Thoracic aorta (tissue), 2 donors: ENCODE results near the gene CPSF7. TPM values are rescaled to one million over a fixed set of nuclear protein-coding genes. Genes with fewer than 3 reads are reported as not detected.
"Not testable (repeated sequence)": the region's sequence is repeated elsewhere in the genome, so short reads cannot be mapped to it uniquely, and the experiment has no call there.

Experiments
- ATAC-seq: fragments of 150-250 bp; one replicate; pipeline ENCODE4 v1.8.0; 2017; ENCODE audit warnings: low read depth; ENCODE audit not compliant: insufficient number of reproducible peaks, low FRiP score
- DNase-seq: peaks from one replicate; pipeline ENCODE4 v3.0.0-alpha.2; 2020; ENCODE audit warnings: low spot score
- H3K27ac ChIP-seq, 2 donors: fragments of 200-600 bp; sonication (generic); 1 replicate in 1 of 2; 2 replicates in 1 of 2; pipeline ENCODE4 v1.5.1; 2016; ENCODE audit warnings: mild to moderate bottlenecking in 2 of 2, moderate library complexity in 2 of 2
- H3K27me3 ChIP-seq: fragments of 200-600 bp; sonication (generic); replicated peaks from 2 replicates; pipeline ENCODE4 v1.6.0; 2016; ENCODE audit warnings: mild to moderate bottlenecking; ENCODE audit not compliant: insufficient read depth
- H3K36me3 ChIP-seq: fragments of 200-600 bp; sonication (generic); one replicate; pipeline ENCODE4 v1.5.1; 2016
- H3K4me1 ChIP-seq, 2 donors: fragments of 200-600 bp; sonication (generic); 1 replicate in 1 of 2; 2 replicates in 1 of 2; pipeline versions ENCODE4 v1.5.1 to v1.6.0; 2016; ENCODE audit warnings: low read depth in 2 of 2, mild to moderate bottlenecking in 1 of 2; ENCODE audit not compliant: control insufficient read depth in 1 of 2
- H3K4me3 ChIP-seq: fragments of 200-600 bp; sonication (generic); 2 replicates; pipeline ENCODE4 v1.5.1; 2016; ENCODE audit warnings: mild to moderate bottlenecking
- H3K9me3 ChIP-seq: fragments of 200-600 bp; sonication (generic); 2 replicates; pipeline ENCODE4 v1.5.1; 2016
- total RNA-seq, 2 donors: library from RNA; depleted of rRNA; stranded (reverse); fragments of >200 nt; gene quantifications; one replicate each; pipeline versions ENCODE4 v1.1.0 to v1.2.3, GENCODE V29; 2016
- TF ChIP-seq, protein P1 (sequence below): fragments of 200-600 bp; sonication (generic); IDR thresholded peaks from one replicate; pipeline ENCODE4 v1.5.1; 2019; ENCODE audit warnings: antibody characterized with exemption

The CPSF7 gene
- total RNA-seq, 2 donors from 2014 or later, result 54.3 to 69.7 TPM

DNA sequence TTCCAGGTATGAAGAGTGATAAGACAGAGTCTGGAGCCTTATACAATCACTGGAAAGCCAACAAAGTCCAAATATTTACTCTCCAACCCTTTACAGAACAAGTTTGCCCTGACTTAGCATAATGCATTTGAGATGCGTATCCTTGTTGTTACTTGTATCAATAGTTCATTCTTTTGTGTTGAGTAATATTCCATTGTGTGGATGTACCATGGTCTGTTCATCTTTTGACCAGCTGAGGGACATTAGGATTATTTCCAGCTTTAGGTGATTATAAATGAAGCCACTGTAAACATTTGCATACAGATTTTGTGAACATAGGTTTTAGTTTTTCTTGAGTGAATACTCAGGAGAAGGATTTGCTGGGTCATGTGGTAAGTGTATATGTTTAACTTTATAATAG lies 9.8 kb upstream of the CPSF7 start:
- Histone ChIP-seq H3K27ac (no peak overlapping the region), H3K9me3 (no peaks in the 10 kb centered on the region), H3K27me3 (no peaks in the 10 kb centered on the region), H3K4me3 (no peak overlapping the region), H3K36me3 (peaks cover 39% of the 10 kb centered on the region), H3K4me1 (peaks cover 0 to 14% of the 10 kb centered on the region in 2 donors)
- ATAC-seq (no peak), DNase-seq (no peak)
- TF ChIP-seq, protein P1, sequence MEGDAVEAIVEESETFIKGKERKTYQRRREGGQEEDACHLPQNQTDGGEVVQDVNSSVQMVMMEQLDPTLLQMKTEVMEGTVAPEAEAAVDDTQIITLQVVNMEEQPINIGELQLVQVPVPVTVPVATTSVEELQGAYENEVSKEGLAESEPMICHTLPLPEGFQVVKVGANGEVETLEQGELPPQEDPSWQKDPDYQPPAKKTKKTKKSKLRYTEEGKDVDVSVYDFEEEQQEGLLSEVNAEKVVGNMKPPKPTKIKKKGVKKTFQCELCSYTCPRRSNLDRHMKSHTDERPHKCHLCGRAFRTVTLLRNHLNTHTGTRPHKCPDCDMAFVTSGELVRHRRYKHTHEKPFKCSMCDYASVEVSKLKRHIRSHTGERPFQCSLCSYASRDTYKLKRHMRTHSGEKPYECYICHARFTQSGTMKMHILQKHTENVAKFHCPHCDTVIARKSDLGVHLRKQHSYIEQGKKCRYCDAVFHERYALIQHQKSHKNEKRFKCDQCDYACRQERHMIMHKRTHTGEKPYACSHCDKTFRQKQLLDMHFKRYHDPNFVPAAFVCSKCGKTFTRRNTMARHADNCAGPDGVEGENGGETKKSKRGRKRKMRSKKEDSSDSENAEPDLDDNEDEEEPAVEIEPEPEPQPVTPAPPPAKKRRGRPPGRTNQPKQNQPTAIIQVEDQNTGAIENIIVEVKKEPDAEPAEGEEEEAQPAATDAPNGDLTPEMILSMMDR, result no peak

DNA sequence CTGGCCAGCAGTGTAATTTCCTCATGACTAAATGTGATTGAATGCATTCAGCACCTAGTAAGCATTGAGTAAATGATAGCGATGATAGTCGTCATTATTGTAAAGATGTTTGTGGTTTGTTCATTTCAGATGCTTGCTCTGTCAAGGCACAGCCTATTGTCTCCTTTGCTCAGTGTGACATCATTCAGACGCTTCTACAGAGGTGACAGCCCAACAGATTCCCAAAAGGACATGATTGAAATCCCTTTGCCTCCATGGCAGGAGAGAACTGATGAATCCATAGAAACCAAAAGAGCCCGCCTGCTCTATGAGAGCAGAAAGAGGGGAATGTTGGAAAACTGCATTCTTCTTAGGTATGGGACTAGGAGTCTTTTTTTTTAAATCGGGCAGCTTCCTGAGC lies 7.7 kb upstream of the CPSF7 start:
- TF ChIP-seq, protein P1, result no peak
- Histone ChIP-seq H3K4me1 (peaks cover 0 to 12% of the 10 kb centered on the region in 2 donors), H3K27me3 (no peaks in the 10 kb centered on the region), H3K36me3 (peaks cover 35% of the 10 kb centered on the region), H3K27ac (no peak overlapping the region), H3K4me3 (no peak overlapping the region), H3K9me3 (no peaks in the 10 kb centered on the region)
- ATAC-seq (no peak), DNase-seq (no peak)

DNA sequence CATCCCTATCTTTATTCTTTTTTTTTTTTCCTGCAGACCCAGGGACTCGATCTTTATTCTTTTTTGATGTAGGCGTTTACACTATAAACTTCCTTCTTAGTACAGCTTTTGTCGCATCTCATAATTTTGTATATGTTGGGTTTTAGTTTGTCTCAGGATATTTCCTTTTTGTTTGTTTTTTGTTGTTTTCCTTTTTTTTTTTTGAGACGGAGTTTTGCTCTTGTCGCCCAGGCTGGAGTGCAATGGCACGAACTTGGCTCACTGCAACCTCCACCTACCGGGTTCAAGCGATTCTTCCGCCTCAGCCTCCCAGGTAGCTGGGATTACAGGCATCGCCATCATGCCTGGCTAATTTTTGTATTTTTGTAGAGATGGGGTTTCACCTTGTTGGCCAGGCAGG lies 1.1 kb upstream of the CPSF7 start:
- not testable (repeated sequence) for H3K27me3 ChIP-seq, H3K9me3 ChIP-seq, H3K36me3 ChIP-seq, DNase-seq, ATAC-seq
- Histone ChIP-seq H3K27ac (peak overlapping the region in 1 of 2 donors; percentile 97), H3K4me1 (peaks cover 12 to 38% of the 10 kb centered on the region in 2 donors), H3K4me3 (peak overlapping the region; percentile 98)

DNA sequence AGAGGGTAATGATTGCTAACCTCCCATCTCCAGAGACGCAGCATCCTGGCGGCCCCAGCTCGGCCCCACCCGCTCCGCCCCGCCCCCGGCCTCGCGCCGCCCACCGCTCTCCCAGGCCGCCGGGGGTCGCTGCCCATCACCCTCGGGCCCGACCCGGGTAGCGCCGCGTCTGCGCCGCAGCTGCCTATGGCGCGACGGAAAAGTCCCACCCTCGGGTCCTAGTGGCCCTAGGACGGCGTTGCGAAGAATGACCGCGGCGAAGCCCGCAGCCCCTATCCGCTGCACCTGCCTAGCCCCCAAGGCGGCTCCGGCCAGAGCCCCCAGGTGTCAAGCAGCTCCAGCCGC lies 457 bp downstream of the CPSF7 start:
- TF ChIP-seq, protein P1, result no peak
- peak overlapping the region; percentile 97 for H3K27ac ChIP-seq
- peak overlapping the region; percentile 98 for H3K4me3 ChIP-seq
- H3K27me3 ChIP-seq, result no peaks in the 10 kb centered on the region
- no peaks in the 10 kb centered on the region for H3K9me3 ChIP-seq
- no peak for ATAC-seq
- peaks cover 12 to 30% of the 10 kb centered on the region in 2 donors for H3K4me1 ChIP-seq
- H3K36me3 ChIP-seq, result peaks cover 18% of the 10 kb centered on the region
- no peak for DNase-seq

DNA sequence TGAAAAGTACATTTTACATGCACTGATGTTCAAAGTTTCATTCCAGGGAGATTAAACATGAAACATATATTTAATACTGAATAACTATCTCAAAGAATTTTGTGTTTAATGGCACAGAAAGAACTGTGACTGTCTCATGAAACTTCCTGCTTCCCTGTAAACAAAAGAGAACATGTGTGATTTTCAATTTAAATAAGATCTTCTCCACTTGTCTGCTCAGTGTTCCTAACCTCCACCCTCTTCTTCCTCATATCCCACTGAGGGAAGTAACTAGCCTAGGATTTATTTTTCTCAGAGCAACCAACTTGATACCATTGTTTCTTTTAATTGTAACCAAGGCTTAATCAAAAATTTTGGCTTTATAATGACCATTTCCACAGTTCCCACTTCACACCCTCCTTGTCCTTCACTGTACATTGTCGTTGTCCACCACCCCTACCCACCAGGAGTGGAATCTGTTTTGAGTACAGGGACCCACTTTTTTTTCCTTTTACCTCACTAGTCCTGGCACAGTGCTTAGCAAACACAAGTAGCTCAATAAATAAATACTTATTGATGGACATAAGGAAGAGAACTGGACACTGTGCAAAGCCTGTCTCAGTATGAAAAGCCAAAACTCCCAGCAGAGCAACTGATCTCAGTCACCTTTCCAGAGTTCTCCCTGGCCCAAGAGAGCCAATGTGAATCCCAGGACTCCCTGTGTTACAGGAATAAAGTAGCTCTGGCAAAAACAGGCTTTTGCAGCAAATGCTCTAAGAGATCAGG lies 4.2 kb downstream of the CPSF7 start:
- Histone ChIP-seq H3K4me1 (peaks cover 10 to 19% of the 10 kb centered on the region in 2 donors), H3K36me3 (peaks cover 39% of the 10 kb centered on the region), H3K4me3 (no peak overlapping the region), H3K9me3 (no peaks in the 10 kb centered on the region), H3K27me3 (no peaks in the 10 kb centered on the region), H3K27ac (no peak overlapping the region)
- DNase-seq (no peak), ATAC-seq (no peak)
- TF ChIP-seq, protein P1, result no peak

DNA sequence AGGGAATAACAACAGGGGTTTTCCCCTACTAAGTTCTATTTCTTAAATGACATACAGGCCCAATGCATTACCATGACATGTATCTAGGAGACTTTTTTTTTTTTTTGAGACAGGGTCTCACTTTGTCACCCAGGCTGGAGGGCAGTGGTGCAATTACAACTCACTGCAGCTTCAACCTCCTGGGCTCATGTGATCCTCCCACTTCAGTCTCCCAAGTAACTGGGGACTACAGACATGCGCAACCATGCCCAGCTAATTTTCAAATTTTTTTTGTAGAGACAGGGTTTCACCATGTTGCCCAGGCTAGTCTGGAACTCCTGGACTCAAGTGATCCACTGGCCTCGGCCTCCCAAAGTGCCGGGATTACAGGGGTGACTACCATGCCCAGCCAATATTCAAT lies 7.5 kb downstream of the CPSF7 start:
- no peak for DNase-seq
- TF ChIP-seq, protein P1, result no peak
- Histone ChIP-seq H3K27ac (no peak overlapping the region), H3K4me1 (peaks cover 3 to 4% of the 10 kb centered on the region in 2 donors), H3K36me3 (peaks cover 67% of the 10 kb centered on the region), H3K27me3 (no peaks in the 10 kb centered on the region), H3K4me3 (no peak overlapping the region), H3K9me3 (no peaks in the 10 kb centered on the region)
- no peak for ATAC-seq
